GM10847 (cell line): ENCODE results near the gene SRM.

ENCODE experiments used
- POLR2A ChIP-seq: IDR thresholded peaks from 2 replicates; pipeline ENCODE4 v1.6.1; 2011; ENCODE audit not compliant: insufficient read length; ENCODE audit errors: extremely low read depth

The SRM gene

DNA sequence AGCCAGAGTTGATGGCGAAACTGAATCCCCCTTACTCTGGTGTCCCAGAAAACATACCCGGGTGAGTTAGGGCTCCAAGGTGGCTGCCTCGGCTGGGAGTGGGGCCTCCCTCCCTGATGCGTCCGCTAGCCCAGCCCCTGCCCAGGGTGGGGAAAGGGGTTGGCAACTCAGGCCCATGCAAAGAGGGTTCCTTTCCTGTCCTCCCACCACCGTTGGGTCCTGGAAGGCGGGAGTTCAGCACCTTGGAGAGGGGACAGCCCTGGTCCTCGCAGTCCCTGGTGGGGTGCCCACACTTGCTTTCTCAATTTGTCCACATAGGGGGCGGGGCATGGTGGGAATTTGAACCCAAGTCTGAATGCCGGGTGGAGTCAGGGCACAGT lies 6.1 kb downstream of the SRM start:
- TF ChIP-seq POLR2A = no peak

DNA sequence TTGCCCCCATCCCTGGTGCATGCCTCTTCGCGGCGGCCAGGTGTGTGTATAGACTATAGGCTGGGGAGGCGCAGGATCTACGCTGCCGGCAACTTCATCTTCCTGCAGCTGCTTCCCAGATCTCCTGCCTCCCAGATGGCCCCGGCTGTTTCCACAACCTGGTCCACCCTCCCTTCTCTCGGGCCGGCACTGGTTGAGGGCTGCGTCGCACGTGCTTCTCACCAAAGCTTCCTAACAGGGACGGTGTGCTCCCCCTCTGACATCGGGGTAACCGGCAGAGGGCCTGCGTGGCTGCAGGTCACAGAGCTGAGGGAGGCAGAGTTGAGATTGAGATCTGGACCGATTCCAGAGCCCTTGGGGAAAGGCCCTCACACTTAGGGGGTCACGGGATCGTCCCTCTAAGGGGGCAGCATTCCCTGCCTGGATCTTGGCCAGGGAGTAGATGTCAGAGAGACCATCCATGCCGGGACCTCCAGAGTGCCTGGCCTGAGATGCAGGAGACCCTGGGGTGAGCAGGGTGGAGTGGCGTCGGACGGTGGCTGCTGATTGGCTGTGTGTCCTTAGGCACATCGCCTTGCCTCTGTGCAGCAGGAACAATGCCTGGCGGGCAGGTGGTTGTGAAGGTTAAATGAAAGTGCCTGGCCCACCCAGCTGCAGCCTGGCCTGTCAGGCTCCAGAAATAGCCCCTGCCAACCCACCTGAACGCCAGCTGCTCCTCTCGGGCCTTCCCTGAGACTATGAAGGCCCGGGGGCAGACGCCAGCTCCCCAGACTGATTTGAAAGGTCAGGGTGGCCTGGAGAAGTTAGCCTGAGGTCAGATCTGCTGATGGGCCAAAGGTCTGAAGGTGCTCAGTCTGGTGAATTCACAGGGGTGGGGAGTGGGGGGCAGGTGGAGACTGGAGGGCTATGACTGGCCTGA lies 6.7 kb downstream of the SRM start:
- no peak for TF ChIP-seq POLR2A

DNA sequence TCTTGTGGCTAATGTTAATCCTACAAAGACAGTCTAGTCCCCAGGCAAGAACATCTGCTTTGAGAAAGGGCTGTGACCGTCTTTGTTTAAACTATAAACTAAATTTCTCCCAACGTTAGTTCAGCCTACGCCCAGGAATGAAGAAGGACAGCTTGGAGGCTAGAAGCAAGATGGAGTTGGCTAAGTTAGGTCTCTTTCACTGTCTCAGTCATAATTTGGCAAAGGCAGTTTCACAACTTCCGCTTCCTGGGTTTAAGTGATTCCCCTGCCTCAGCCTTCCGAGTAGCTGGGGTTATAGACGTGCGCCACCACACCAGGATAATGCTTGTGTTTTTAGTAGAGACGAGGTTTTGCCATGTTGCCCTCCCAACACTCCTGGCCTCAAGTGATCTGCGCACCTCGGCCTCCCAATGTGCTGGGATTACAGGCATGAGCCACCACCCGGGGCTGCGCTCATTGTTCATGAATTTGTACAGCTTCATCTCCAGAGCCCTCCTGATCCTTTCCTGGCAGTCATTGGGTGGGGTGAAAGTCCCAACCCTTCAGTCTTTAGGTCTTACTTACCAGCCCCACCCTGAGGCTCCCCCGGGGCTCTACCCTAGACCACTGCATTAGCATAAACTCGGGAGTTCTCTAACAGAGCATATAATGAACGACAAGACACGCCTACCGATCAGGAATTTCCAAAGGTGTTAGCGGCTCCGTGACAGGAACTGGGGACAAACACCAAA lies 7.9 kb downstream of the SRM start:
- no peak for TF ChIP-seq POLR2A

DNA sequence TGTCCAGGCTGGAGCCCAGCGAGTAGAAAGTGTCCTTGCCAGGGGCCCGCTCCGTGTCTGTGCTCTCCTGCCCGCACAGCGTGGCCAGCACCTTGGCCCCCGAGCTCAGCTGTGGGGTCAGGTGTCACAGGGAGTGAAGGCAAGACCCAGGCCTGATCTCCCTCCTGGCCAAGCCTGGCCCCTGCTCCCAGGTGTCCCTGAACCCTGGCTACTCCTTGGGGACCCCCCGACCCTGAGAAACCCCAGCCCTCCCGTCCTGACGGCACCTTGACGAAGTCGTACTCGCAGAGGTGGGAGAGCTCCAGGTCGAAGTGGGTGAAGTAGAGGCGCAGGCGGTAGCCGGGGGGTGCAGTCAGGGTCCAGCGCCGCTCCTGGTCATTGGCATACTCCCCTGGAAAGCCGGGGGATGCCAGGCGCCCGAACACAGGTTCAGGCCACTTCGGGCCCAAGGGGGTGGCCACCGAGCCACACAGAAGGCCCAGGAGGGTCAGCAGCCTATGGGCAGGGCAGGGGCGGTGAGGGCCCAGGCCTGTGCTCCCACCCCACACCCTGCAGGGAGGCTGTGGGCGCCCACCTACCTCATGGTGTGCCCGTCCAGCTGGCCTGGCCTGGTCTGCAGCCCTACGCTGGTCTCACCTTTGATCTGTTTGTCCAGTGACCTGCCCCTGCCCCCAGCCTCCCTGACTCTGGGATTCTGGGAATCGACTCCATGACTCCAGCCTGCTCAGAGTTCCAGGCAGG lies 13.0 kb downstream of the SRM start, which contains the start of gene MASP2:
TSS of gene MASP2 (minus strand) at position 615 of the 741 bp plus-strand sequence. CDS start at position 583, 32 bp downstream.
- TF ChIP-seq POLR2A = no peak

DNA sequence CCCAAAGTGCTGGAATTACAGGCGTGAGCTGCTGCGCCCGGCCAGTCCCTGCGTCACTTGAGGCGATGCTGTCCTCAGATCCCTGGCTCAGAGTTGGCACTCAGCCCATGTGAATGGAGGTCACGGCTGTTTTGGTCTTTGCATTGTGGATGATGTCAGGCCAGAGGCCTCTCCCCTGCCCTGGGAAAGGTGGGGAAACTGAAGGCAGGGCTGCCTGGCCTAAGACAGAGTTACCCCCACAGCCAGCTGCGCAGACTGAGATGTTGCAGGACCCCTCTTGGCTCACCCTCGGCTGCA lies 13.6 kb downstream of the SRM start:
- TF ChIP-seq POLR2A = no peak

DNA sequence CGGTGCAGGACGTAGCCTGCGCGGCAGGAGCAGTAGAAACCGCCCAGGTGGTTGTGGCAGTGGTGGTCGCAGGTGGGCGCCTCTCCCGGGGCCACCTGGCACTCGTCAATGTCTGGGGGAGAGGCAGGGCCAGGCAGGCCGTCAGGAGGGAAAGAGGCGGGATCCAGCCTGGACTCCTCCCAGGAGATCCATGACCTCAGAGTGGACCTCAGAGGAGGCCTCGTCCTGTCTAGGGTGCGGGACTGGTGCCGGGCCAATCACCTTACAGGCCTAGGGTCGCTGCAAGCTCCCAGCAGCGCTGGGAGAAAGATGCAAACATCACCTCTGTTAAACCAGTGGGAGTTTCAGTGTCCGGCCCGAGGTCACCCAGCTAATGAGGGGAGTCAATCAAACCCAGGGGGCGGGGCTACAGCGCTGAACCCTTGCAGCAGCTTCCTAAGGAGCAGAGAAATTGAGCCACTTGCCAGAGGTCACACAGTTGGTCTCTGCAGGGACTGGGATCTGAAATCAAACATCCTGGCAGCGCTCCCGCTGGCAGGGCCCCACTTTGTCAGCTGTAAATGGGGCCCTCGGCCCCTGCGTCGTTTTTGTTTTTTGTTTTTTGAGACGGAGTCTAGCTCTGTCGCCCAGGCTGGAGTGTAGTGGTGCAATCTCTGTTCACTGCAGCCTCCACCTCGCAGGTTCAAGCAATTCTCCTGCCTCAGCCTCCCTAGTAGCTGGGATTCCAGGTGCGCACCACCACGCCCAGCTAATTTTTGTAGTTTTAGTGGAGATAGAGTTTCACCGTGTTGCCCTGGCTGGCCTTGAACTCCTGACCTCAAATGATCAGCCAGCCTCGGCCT lies 14.2 kb downstream of the SRM start:
- no peak for TF ChIP-seq POLR2A

DNA sequence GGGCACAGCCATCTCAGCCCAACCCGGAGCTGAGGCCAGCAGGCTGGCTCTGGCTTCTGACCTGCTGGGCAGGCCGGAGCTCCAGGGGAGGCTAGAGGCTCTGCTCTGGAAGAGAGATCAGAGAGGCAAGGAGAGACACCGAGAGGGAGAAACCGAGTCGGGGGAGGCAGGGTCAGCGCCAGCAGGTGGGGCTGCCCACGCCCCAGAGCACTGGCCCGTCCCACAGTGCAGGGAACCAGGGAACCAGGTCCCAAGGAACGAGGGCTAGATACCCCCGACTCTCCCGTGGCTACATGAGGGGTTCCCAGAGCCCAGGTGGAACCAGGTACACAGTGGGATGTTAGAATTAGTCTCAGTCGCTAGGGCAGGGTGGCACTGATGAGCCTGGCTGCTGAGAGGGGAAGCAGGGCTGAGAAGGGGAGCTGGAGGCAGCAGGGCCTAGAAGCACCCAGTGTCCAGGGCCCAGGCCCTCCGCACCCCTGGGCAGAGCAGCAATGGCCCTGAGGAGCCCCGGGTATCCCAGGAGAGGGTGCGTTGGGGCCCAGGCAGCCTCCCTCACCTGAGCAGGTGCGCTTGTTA lies 14.9 kb downstream of the SRM start:
- no peak for TF ChIP-seq POLR2A

DNA sequence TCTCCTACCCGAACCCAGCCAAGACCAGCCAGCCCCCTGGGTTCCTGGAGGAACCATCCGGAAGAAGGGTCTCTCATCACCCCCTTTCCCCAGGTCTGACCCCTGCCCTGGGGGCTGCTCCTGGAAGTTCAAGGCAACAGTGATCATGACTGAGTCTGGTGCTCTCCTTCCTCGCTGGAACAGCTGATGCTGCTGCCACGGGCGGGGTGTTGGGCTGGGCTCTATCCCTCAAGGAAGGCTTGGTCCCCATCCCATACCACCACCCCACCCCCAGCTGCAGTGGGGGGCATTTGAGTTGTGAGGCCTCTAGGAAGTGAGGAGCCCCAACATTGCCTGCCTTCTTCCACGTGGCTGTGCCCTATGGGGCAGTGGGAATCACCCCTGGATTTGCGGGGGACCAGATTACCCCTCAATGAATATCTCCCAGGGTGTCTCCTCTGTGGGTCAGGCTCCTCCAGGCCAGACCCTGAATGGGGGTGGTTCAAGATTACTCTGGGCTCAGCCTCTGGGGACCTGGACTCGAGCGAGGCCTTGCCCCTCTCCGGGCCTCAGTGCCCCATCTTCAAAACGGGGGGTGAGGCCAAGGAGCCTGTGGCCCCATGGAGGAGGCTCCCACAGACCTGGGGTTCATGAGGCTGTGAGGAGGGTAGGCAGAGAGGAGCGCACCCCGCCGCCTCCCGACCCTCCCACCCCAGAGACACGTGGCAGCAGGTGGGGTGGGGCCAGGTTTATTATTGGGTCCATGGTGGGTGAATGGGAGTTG lies 15.6 kb downstream of the SRM start:
- no peak for TF ChIP-seq POLR2A

DNA sequence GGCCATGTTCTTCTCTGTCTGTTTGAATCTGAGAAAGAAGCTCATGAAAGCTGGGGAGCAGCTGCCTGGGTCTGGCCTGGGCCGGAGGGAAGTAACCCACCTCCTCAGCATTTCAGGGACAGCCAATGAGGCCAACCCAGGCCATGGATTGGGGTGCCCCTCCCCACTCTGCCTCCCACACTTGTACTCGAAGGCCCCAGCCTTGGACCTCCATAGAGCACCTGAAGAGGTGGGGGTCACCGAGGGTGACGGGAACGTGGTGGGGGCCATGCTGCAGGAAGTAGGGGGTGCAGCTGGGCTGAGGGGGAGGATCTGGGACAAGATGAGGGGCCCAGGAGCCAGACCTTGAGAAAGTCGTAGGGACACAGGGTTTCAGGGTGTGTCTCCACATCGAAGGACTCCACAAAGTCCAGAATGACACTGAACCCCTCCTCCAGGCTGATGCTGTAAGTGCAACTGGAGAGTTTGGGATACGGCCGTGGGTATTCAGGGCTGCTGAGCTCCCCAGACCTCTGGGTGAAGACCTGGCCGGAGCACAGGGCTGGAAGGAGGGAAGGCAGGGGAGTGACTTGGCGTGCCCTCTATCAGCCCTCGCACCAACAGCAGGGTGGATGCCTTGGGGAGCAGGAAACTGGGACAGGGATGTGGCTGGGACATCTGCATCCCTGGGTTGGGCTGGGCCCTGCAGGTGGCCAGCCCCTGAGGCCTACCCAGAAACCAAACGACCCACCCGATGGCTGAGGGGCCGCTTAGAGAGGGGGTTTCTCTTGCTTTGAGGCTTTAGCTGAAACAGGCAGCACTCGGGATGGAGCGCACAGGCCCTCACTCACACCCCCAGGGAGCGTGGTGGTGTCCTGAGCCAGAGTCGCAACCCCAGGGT lies 16.6 kb downstream of the SRM start:
- no peak for TF ChIP-seq POLR2A

DNA sequence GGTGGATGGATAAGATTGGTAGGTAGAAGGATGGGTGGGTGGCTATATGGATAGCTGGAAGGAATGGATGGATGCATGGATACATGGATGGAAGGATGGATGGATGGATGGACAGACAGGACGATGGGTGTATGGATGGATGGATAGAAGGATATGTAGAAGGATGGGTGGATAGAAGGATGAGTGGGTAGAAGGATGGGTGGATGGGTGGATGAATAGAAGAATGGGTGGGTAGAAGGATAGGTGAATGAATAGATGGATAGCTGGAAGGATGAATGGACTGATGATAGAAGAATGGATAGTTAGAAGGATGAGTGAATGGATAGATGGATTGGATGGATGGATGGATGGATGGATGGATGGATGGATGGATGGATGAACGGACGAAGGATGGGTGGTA lies 17.8 kb downstream of the SRM start:
- TF ChIP-seq POLR2A = no peak

DNA sequence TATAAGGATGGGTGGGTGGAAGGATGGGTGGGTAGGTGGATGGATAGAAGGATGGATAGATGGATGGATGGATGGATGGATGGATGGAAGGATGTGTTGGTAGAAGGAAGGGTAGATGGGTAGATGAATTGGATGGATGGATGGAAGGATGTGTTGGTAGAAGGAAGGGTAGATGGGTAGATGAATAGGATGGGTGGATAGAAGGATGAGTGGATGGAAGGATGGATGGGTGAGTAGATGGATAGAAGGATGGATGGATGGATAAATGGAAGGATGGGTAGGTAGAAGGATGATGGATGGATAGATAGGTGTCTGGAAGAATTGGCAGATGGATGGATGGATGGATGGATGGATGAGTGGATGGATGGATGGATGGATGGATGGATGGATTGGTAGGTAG lies 18.8 kb downstream of the SRM start:
- TF ChIP-seq POLR2A = no peak

DNA sequence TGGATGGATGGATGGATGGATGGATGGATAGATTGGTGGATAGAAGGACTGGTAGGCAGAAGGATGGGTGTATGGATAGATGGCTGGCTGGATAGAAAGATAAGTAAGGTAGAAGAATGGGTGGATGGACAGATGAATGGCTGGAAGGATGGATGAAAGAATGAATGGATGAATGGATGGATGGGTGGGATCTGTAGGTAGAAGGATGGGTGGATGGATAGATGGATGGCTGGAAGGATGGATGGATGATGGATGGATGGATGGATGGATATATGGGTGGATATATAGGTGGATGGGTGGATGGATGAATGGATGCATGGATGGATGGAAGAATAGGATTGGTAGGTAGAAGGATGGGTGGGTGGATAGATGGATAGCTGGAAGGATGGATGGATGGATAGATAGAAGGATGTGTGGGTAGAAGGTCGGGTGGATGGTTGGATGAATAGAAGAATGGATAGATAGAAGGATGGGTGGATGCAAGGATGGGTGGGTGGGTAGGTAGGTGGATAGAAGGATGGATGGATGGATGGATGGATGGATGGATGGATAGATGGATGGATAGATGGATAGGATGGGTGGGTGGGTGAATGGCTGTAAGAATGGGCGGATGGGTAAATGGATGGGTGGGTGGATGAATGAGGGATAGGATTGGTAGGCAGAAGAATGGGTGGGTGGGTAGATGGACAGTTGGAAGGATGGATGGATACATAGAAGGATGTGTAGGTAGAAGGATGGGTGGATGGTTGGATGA lies 20.3 kb downstream of the SRM start:
- no peak for TF ChIP-seq POLR2A
